ENCODE measurements around the gene IL9.

GRCh38 chr5:135873831-135874230 lies 21.8 kb downstream of the IL9 start:
- TF ChIP-seq CTCF (IDR thresholded peaks at IDR 0.05) = no peak
- TF ChIP-seq POLR2A (IDR thresholded peaks at IDR 0.05) = no peak

All from body of pancreas (tissue), 4 donors.